HG02884 (cell line): ENCODE results near the gene TNFRSF21.
A peak's percentile ranks its signal among the peaks of the same experiment; 100 is the strongest.

Experiments used
- ATAC-seq: cut with Tn5 transposase; IDR thresholded peaks from one replicate; pipeline ENCODE4 v1.9.1; 2021; ENCODE audit warnings: mild to moderate bottlenecking, moderate library complexity; ENCODE audit not compliant: unreplicated experiment

The TNFRSF21 gene

DNA sequence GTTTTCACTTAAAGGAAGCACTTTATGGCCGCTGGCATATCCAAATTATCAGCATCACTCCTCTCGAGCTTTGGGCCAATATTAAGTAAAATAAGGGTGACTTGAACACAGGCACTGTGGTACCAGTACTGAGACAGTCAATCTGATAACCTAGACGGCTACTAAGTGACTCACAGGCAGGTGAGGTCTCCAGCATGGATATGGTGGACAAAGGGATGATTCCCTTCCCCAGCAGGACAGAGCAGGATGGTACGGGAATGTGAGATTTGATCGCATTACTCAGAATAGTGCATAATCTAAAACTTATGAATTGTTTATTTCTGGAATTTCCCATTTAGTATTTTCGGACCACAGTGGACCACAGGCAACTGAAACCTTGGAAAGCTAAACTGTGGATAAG lies 55.7 kb downstream of the TNFRSF21 start:
- no peak for ATAC-seq

DNA sequence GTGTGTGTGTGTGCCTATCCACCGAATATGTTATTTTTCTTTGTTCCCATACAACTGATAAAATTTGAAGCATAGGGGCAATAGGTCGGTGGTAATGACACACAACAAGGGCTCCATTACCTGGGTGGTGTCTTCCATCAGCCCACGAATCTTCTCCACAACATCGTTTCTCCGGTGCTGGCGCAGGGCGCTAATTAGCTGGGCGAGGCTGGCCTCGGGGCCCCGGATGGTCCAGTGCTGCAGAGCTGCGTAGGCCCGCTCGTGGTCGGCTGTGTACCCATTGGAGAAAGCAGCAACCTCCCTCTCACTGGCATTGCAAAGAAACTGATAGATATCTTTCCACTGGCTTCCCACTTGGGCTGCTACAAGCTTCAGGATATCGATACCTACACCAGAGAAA lies 56.6 kb downstream of the TNFRSF21 start:
- no peak for ATAC-seq

DNA sequence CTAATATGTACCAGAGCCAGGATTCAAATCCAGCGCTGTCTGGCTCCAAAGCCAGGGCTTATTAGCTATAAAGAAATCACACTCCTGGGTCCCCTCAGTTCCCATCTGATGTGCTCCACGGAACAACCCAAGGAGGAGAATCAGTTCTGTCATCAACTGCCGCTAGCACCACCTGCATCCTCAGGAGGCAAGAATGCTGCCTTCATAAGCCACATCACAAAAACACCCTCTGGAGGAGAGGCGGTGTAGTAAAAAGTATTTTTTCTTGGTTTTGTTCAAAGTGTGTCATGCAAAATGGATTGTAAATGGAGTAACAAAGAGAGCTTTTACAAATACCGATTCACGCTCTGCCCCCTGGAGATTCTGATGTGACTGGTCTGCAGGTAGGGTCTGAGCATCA lies 57.1 kb downstream of the TNFRSF21 start:
- no peak for ATAC-seq

DNA sequence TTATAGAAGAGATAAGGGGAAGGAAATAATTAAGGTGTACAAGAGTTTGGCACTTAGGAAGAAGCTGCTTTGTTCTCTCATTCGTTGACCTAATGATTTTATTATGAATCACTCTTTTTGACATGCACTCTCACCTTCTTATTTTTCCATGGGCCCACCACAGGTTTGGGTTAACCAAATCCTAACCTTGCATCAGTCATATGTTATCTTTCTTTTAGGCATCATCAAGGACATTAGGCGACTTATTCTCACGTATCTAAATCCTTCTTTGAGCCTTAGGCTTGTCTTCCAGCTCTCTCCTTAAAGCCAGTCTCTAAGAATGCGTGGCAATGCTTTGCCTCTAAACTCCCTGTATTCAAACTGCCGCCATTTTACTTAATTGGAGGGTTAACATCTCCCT lies 58.3 kb downstream of the TNFRSF21 start:
- no peak for ATAC-seq

DNA sequence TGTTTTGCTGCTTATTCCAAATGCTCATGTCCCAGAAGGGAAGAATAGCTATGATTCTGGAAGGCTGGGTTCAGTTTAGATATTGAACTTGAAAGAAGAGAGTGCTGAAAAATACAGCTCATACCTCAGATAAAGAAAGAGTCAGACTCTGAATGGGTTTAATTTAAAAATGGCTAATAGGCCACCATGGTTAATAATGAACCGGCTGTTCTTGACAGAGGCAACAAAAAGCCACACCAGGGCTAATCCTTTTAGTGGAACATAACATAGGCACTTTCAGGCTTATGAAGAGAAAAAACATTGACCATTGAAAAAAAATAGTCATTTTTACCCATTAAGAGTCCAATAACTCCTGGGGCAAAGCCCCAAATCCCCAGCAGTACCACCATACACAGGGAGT lies 59.4 kb downstream of the TNFRSF21 start:
- no peak for ATAC-seq

DNA sequence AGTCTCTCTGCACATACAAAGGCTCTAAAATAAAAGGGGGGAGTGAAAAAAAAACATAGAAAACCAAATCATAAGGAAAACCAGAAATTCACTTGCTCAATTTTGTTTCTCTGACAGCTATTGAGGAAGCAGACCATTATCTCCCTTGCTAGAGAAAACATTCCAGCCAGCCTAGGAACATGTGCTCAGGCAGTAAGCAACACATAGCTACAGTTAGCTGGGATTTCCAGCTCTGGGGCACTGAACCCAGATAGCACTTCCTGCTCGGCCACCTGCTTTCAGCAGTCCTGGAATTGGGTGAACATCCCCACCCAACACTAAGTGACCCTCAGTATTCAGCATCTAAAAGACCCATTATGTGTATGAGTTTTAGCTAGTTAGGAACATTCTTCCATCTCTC lies 61.3 kb downstream of the TNFRSF21 start:
- no peak for ATAC-seq

DNA sequence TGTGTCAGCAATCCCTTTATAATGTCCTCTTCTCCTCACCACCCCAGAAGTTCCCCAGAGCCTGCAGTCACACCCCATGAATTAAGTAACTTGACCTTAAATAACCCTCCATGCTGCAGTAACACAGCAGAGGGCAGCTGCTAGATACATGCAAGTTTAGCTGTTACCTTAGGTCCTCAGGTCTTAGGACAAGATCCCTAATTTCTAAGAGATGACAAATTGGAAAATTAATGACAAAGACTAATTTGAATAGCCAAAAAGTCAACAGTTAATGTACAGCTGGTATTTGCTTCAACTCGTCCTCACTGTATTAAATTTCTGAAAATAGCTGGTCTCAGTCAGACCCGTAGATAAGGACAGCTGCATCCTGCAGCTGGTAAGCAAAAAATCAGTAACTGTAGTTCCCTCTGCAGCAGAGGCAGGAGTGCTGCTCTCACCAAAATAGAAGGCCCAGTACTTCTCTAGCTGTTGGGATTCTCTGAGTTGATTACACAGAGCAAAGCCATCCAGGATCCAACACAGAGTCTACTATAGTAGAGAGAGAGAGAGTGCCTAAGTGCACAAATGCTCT lies 62.4 kb downstream of the TNFRSF21 start:
- peak; percentile 45 for ATAC-seq

DNA sequence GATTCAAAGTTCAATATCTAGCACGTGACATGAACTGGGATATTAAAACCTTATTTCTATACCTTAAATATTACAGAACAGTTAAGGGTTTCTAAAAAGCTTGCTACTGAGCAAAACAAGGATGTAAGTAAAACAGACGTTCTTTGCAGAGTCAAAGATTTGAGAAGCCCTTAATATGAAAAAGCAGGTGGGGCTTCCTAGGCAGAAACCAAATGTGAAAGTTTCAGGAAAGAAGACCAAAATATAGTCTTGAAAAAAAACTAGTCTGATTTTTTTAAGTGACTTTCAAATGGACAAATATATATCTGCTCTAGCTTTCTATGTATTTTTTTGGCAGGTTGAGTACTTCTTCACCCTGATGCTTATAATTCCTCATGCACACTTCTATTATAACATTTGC lies 63.2 kb downstream of the TNFRSF21 start:
- no peak for ATAC-seq

DNA sequence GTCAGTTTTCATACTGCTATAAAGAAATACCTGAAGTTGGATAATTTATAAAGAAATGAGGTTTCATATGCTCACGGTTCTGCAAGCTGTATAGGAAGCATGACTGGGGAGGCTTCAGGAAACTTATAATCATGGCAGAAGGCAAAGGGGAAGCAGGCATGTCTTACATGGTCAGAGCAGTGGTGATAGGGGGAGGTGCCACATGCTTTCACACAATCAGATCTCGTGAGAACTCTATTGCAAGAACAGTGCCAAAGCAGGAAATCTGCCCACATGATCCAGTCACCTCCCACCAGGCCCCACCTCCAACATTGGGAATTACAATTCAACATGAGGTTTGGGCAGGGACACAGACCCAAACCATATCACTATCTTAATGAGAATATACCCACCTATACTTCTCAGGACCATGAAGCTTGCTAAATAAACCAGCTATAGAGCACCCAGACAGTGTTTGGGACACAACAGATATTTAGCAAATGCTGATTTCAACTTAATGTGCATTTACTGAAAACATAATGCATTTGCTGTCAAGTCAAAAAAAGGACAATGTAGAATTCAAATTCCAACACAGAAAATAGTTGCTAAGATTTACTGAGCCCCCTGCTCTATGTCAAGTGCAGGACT lies 63.8 kb downstream of the TNFRSF21 start:
- no peak for ATAC-seq

DNA sequence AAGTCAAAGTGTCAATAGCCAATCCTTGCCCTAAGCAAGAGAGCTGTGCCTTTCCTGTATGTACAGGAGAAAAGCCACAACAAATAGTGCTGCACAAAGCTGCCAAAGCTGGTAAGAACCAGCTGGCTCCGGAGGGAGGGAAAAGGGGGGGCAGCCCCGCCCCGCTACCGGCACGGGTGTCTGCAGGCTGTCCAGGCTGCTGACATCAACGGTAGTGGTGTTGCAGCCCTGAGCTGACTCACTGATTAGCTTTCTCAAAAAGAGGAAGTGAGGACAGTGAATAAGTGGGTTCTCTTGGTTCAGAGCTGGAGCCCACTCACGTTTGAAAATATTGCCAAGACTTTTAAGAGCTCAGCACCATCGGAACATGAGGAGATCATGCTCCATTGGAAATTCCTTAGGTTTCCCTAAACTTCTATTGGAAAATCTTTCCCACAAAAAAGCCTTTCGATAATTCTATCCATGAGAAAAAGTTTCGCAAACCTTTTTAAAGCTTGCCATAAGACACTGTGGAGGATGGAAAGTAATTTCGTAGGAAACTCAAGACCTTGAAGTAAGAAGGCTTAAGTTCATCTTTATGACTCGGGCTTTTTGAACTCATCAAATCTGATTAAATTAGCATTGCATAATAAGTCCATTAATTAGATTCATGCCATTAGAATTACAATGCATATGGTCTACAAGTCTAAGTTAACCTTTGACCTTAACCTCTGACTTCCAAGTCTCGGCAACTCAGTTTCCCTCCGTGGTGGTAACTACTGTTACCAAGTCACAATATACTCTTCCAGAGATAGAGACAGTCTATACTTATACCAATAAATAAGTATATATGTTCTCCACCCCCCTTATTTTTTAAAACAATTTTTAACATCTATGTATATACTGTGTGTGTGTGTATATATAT lies 67.0 kb downstream of the TNFRSF21 start:
- peak; percentile 96 for ATAC-seq

DNA sequence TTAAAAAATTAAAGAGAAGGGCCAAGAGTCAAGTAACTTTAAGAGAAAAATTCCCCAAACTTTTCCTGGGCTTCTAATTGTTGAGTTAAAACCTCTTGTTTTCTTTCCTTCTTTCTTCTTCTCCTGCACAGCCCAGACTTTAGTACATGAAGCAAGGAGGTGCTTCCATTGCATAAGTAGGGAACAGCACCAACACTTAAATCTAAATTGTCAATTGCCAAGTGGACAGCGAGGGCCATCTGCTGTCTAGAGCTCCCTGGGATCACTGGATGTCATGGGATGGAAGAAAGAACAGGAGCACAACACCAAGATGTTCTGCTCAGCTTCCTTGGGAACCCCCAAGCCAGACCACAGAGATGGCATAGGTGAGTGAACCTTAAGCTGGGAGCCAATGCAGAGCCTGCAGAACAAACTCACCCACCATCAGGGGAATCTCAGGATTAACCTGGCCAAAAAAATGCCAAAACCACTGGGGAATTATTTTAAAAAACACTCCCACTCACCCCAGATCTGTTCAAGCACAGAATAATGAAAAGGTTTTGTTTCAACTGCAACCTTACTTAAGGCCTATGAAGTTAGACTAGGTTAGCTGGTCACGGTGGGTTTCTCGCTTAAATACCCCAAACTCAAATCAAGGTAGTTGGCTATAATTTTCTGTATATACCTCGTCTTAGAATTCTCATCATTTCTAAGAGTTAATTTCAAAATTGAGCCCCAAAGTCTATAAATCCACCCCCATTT lies 67.8 kb downstream of the TNFRSF21 start:
- no peak for ATAC-seq

DNA sequence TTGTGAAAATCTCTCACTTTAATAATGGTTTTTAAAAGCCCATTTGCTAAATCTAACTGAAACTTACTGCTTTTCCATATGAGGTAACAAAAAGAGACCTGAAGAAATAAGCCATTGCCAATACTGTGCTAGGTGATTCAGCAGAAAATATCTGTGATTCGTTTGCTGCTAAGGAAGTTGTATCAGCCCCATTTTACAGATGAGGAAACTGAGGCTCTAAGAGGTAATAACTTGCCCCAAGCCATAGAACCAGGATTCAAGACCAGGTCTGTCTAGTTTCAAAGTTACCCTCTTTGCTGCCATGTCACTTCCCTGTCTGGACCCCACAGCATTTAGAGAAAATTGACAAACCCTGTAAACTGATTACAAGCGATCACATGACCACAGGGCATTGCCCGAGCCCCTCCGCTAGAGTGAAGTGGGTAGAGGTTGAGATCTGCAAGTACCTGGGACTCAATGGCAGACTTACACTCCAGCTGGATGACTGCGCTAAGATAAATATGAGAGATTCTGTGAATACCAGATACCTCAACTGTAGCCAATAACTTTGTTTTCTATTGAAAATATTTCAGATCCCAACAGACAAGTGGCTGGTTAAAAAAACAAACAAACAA lies 69.3 kb downstream of the TNFRSF21 start:
- ATAC-seq, result no peak

DNA sequence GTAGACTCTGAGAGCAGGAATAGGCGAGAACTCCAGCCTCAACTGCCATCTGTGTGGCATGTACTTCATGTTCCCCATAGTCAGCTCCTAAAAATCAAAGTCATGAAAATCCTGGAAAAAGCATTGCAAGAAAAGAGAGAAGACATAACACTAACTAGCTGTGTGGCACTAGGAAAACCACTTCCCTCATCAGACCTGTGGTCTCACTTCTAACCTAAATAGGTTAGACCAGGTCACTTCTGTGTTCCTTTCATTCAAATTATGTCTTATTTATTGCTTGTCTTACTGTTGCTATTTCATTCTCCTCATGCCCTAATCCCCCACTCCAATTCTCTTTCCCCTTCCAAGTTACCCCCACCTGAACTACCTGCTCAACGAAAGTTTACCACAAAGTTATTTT lies 70.2 kb downstream of the TNFRSF21 start:
- no peak for ATAC-seq

DNA sequence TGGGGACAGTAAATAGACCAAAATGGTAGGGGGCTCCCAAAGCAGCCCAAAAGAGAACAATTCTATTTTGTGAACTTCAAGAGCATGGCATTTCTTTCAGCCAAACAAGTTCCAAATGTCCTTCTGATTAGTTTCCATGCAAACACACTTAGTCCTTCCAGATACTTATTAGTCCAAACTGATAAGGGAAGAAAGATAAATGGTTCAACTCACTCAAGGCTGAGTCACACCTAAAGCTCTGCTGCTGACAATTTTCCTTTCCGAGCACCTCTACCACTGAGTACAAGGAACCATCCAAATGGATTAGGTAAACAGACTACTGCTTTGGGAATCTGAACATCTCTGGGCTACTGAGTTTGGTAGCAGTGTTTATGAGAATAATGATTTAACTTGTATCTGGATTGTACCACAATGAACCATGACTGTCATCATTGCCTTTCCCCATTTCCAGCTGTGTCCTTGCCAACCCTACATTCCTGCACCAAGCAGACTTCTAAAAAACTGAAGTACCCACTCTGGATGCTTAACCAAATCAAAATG lies 71.2 kb downstream of the TNFRSF21 start:
- ATAC-seq, result no peak

DNA sequence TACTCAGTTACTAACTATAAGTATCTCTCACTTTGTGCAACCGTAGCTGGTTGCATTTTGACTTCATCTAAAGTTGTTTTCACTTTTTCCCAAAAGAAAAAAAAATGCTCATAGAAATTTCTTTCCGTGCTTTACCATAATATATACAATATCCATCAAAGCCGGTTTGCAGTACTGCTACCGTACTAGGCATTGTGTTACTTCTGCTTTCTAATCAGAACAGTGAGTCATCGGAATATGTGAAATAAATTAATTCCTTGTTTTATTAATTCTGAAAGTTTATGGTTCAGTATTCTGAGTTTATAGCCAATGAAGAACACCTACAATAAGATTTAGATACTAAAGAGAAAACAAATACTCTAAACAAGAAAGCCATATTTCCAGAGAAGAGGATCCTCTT lies 72.5 kb downstream of the TNFRSF21 start:
- ATAC-seq, result no peak

DNA sequence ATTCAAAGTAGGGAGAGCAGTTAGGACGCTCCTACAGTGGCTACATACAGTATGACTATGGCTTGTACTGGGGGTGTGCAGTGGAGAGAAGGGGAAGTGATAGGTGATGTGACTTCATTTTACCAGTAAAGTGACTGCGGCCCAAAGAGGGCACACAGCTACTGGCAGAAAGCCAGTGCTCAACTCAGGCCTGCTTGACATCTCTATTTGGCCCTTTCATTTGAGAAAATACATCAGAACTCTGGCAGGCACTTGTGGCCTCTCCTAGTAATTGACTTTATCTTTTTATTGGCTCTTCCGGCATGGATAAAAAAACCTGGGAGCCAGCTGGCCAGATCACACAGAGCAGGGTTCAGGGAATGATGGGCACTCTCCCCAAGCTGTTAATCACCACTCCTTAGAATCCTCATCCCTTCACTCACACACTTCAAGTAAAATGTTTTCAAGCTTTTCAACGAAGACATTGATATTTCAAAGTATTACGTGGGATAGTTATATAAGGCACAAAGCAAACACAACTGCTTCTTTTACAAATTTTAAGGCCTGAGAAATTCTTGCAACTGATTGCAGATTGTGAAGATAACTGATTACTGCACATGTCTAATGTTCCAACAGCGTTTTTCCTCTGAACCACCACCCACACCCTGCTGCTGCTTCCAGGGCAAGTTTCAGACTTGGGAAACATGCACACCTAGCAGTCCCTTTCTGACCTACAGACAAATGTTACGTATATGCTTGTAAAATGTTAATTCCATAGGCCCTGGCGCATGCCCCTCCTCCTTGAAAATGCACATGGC lies 73.5 kb downstream of the TNFRSF21 start:
- ATAC-seq, result no peak

DNA sequence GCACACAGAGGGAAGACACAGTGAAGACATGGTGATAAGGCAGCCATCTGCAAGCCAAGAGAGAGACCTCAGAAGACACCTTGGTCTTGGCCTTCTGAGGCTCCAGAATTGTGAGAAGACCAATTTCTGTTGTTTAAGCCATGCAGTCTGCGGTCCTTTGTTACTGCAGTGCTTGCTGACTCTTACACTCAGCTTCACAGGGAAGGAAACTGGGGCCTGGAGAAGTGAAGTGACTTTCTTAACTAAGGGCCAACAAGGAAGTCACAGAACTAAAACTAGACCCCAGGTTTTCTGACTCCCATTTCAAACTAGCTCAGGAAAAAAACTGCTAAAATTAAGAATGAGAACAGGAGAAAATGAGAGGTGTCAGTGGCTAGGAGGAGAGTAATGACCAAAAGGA lies 74.3 kb downstream of the TNFRSF21 start:
- no peak for ATAC-seq

DNA sequence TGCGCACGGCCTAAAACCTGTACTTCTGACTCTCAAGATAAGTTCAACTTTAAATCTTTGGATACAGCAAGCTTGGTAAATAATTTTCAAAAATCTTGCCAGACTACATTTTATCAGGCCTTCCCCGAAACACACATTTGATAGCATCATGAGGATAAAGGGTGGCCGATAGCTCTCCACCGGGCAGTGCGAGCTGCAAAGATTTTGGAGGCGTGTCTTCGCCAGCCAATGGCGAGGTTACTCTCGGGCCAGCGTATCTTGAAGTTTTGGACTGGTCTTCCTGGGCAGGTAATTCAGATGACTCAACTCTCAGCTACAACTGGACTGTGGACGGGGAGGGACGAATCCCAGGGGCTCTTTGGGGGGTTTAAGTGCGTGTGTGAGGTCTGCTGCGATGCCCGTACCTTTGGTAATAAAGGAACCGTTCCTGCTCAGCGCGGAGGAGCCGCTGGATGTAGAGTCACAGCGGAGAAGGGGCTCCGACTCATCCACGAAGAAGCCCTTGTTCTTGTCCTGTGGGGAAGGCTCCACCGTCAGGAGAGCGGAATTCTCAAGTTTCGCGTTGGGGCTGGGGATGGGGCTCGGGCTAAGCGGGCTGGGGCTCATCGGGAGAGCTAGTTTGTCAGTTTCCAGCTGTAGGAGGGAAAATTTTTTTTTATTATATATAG lies 75.3 kb downstream of the TNFRSF21 start:
- no peak for ATAC-seq

DNA sequence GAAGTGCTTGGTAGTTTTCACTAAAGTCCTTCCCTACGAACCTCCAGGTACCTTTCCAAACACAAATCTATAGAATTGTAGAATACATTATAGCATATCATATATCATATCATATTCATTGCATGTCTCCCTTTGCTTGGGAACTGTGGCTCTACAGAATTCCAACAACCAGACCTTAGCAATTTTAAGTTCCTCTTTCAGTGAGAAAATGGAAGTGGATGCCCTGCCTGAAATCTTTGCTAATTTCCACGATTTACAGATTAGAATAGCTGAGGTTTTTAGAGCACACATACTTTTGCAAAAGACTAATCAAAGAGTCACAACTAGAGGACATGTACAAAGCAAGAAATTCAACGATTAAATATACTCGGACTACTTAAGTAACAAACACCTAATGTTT lies 78.6 kb downstream of the TNFRSF21 start:
- ATAC-seq, result no peak
